Astrocyte of the cerebellum (primary cell): ENCODE data around the gene TMEM184A.

Source experiments
- DNase-seq: peaks from one replicate; pipeline ENCODE4 v3.0.0-alpha.2; 2011; ENCODE audit warnings: low read depth
- H3K4me3 ChIP-seq: 2 replicates; pipeline ENCODE4 v1.5.1; 2011; ENCODE audit warnings: mild to moderate bottlenecking, low read depth, low read length, moderate library complexity
- CTCF ChIP-seq: IDR thresholded peaks from 2 replicates; pipeline ENCODE4 v1.5.1; 2012; ENCODE audit warnings: low read length, low read depth, moderate library complexity, mild to moderate bottlenecking; ENCODE audit errors: missing control alignments
- in situ Hi-C: cut with HindIII; loops from 2 replicates; pipeline ENCODE4 v1.10.0; 2017; ENCODE audit warnings: low sequenced_read_pairs

Gene TMEM184A

GRCh38 chr7:1562116-1562515 lies 6.1 kb upstream of the TMEM184A start:
- no peak for DNase-seq
- in situ Hi-C loops = no loop called here
- no peak overlapping the region for H3K4me3 ChIP-seq
- no peak for TF ChIP-seq CTCF

GRCh38 chr7:1561036-1561940 lies 5.3 kb upstream of the TMEM184A start:
- TF ChIP-seq CTCF = no peak

GRCh38 chr7:1560620-1561031 lies 4.6 kb upstream of the TMEM184A start:
- in situ Hi-C loops = no loop called here
- no peak for TF ChIP-seq CTCF
- H3K4me3 ChIP-seq = no peak overlapping the region
- no peak for DNase-seq

More at GRCh38 chr7:1561036-1561940, 5.3 kb upstream of the TMEM184A start:
- no peak for DNase-seq
- H3K4me3 ChIP-seq = no peak overlapping the region
- in situ Hi-C loops = no loop called here

- TF ChIP-seq CTCF = no peak
- no peak overlapping the region for H3K4me3 ChIP-seq
- no peak for DNase-seq
- in situ Hi-C loops = no loop called here
These were observed 3.9 kb upstream of the TMEM184A start for GRCh38 chr7:1559626-1560590.

- in situ Hi-C loops = no loop called here
- DNase-seq = no peak
- H3K4me3 ChIP-seq = no peak overlapping the region
- TF ChIP-seq CTCF = no peak
These were observed 3.0 kb upstream of the TMEM184A start for GRCh38 chr7:1558841-1559625.

GRCh38 chr7:1558181-1558811 lies 2.3 kb upstream of the TMEM184A start:
- no peak for TF ChIP-seq CTCF
- no peak overlapping the region for H3K4me3 ChIP-seq
- DNase-seq = no peak
- in situ Hi-C loops = no loop called here
